Astrocyte (in vitro differentiated cells and primary cell): ENCODE results near the gene PUSL1. TPM values are rescaled to one million over a fixed set of nuclear protein-coding genes. Genes with fewer than 3 reads are reported as not detected.

Experiments used
- DNase-seq: peaks from one replicate; pipeline ENCODE4 v3.0.0-alpha.2; 2010; ENCODE audit warnings: low read depth
- FAIRE-seq: peaks from 2 replicates; lab custom pipeline; 2011; peaks lifted over from hg19 to GRCh38; lab: Jason Lieb, UNC
- H2AFZ ChIP-seq: 2 replicates; pipeline ENCODE4 v1.6.0; 2012; ENCODE audit warnings: low read depth, low read length, inconsistent platforms
- H3K27ac ChIP-seq: 2 replicates; pipeline ENCODE4 v1.5.1; 2011; ENCODE audit warnings: low read depth, low read length, inconsistent platforms
- H3K27me3 ChIP-seq: 2 replicates; pipeline ENCODE4 v1.6.0; 2011; ENCODE audit warnings: low read length, inconsistent platforms; ENCODE audit not compliant: insufficient read depth
- H3K36me3 ChIP-seq: 2 replicates; pipeline ENCODE4 v1.5.1; 2011; ENCODE audit warnings: low read length, inconsistent platforms; ENCODE audit not compliant: insufficient read depth
- H3K4me1 ChIP-seq: 2 replicates; pipeline ENCODE4 v1.5.1; 2011; ENCODE audit warnings: low read length, inconsistent platforms; ENCODE audit not compliant: insufficient read depth
- H3K4me2 ChIP-seq: 2 replicates; pipeline ENCODE4 v1.6.0; 2012; ENCODE audit warnings: low read length, inconsistent platforms
- H3K4me3 ChIP-seq: 2 replicates; pipeline ENCODE4 v1.5.1; 2011; ENCODE audit warnings: low read depth, mild to moderate bottlenecking, low read length, inconsistent platforms; ENCODE audit not compliant: insufficient read depth
- H3K79me2 ChIP-seq: 2 replicates; pipeline ENCODE4 v1.6.0; 2012; ENCODE audit warnings: mild to moderate bottlenecking, low read length, inconsistent platforms; ENCODE audit not compliant: insufficient read depth
- H3K9ac ChIP-seq: 2 replicates; pipeline ENCODE4 v1.6.0; 2012; ENCODE audit warnings: mild to moderate bottlenecking, low read length, inconsistent platforms
- H3K9me3 ChIP-seq: 2 replicates; pipeline ENCODE4 v1.5.1; 2012; ENCODE audit warnings: low read depth, mild to moderate bottlenecking, low read length, inconsistent platforms; ENCODE audit not compliant: insufficient read depth
- H4K20me1 ChIP-seq: 2 replicates; pipeline ENCODE4 v1.6.0; 2012; ENCODE audit warnings: low read length, inconsistent platforms; ENCODE audit not compliant: insufficient read depth
- H3K27ac Mint-ChIP-seq: one replicate; pipeline ENCODE4 v1.8.0; 2021; ENCODE audit warnings: mild to moderate bottlenecking, mixed read lengths; ENCODE audit not compliant: unreplicated experiment
- H3K27me3 Mint-ChIP-seq: one replicate; pipeline ENCODE4 v1.8.0; 2021; ENCODE audit warnings: low read depth, mixed read lengths; ENCODE audit not compliant: unreplicated experiment
- H3K36me3 Mint-ChIP-seq: one replicate; pipeline ENCODE4 v1.8.0; 2021; ENCODE audit warnings: low read depth, mixed read lengths; ENCODE audit not compliant: unreplicated experiment
- H3K4me1 Mint-ChIP-seq: one replicate; pipeline ENCODE4 v1.8.0; 2021; ENCODE audit warnings: low read depth, mixed read lengths; ENCODE audit not compliant: unreplicated experiment
- H3K4me3 Mint-ChIP-seq: one replicate; pipeline ENCODE4 v1.8.0; 2021; ENCODE audit warnings: mild to moderate bottlenecking, moderate library complexity, mixed read lengths; ENCODE audit not compliant: unreplicated experiment
- H3K9me3 Mint-ChIP-seq: one replicate; pipeline ENCODE4 v1.8.0; 2021; ENCODE audit warnings: mild to moderate bottlenecking, mixed read lengths; ENCODE audit not compliant: unreplicated experiment
- EZH2 ChIP-seq: IDR thresholded peaks from 2 replicates; pipeline ENCODE4 v1.6.1; 2012; ENCODE audit warnings: mild to moderate bottlenecking, low read length, inconsistent platforms; ENCODE audit not compliant: insufficient read depth
- total RNA-seq: library from RNA; stranded (reverse); gene quantifications from 2 replicates; pipeline ENCODE4 v1.2.1, GENCODE V29; 2021
- TF ChIP-seq, protein P1 (sequence below): IDR thresholded peaks from 2 replicates; pipeline ENCODE4 v1.5.1; 2011; ENCODE audit warnings: low read depth, mild to moderate bottlenecking, inconsistent platforms, low read length, moderate library complexity; ENCODE audit not compliant: insufficient read depth

PUSL1 gene
- total RNA-seq, 1 donor from 2014 or later = 29.4 TPM

DNA sequence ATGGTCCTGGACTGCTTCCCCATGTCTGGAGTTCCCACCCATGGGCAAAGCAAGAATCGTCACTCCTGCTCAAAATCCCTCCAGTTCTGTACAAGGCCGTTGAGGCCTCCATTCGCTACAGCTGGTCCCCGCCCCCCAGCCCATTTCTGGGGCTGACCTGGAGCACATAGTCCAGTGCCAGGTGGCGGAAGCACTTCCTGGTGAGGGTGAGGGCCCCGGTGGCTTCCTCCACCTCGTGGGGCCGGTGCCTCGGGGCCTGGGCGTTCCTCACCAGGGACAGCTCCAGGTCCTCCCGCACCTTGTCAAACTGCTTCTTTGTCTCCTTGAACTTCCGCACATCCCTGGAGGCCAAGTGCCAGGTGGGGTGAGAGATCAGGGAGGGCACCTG is 8.1 kb upstream of the PUSL1 start:
- H3K27ac Mint-ChIP-seq = peak overlapping the region; percentile 18
- H3K9me3 Mint-ChIP-seq = no peaks in the 10 kb centered on the region
- H4K20me1 ChIP-seq = peaks cover 54% of the 10 kb centered on the region
- no peaks in the 10 kb centered on the region for H3K27me3 Mint-ChIP-seq
- DNase-seq (no peak), FAIRE-seq (no peak)
- no peaks in the 10 kb centered on the region for H3K27me3 ChIP-seq
- TF ChIP-seq, protein P1, sequence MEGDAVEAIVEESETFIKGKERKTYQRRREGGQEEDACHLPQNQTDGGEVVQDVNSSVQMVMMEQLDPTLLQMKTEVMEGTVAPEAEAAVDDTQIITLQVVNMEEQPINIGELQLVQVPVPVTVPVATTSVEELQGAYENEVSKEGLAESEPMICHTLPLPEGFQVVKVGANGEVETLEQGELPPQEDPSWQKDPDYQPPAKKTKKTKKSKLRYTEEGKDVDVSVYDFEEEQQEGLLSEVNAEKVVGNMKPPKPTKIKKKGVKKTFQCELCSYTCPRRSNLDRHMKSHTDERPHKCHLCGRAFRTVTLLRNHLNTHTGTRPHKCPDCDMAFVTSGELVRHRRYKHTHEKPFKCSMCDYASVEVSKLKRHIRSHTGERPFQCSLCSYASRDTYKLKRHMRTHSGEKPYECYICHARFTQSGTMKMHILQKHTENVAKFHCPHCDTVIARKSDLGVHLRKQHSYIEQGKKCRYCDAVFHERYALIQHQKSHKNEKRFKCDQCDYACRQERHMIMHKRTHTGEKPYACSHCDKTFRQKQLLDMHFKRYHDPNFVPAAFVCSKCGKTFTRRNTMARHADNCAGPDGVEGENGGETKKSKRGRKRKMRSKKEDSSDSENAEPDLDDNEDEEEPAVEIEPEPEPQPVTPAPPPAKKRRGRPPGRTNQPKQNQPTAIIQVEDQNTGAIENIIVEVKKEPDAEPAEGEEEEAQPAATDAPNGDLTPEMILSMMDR = no peak
- no peak for TF ChIP-seq EZH2
- H3K9ac ChIP-seq = no peak overlapping the region
- no peak overlapping the region for H3K27ac ChIP-seq
- peaks cover 12% of the 10 kb centered on the region for H3K4me1 ChIP-seq
- H2AFZ ChIP-seq = no peak overlapping the region
- no peak overlapping the region for H3K4me3 Mint-ChIP-seq
- no peaks in the 10 kb centered on the region for H3K9me3 ChIP-seq
- no peak overlapping the region for H3K4me3 ChIP-seq
- no peaks in the 10 kb centered on the region for H3K36me3 ChIP-seq
- no peaks in the 10 kb centered on the region for H3K36me3 Mint-ChIP-seq
- H3K79me2 ChIP-seq = peaks cover 21% of the 10 kb centered on the region
- no peak overlapping the region for H3K4me2 ChIP-seq
- peaks cover 2% of the 10 kb centered on the region for H3K4me1 Mint-ChIP-seq

GRCh38 chr1:1302006-1302430 is 6.4 kb upstream of the PUSL1 start:
- H3K9me3 Mint-ChIP-seq = no peaks in the 10 kb centered on the region
- peaks cover 71% of the 10 kb centered on the region for H4K20me1 ChIP-seq
- peaks cover 37% of the 10 kb centered on the region for H3K79me2 ChIP-seq
- no peak overlapping the region for H2AFZ ChIP-seq
- no peak overlapping the region for H3K9ac ChIP-seq
- H3K4me1 ChIP-seq = peaks cover 29% of the 10 kb centered on the region
- no peaks in the 10 kb centered on the region for H3K27me3 ChIP-seq
- H3K4me2 ChIP-seq = no peak overlapping the region
- no peak overlapping the region for H3K4me3 ChIP-seq
- no peak overlapping the region for H3K27ac Mint-ChIP-seq
- no peak overlapping the region for H3K27ac ChIP-seq
- H3K4me3 Mint-ChIP-seq = no peak overlapping the region
- no peaks in the 10 kb centered on the region for H3K9me3 ChIP-seq
- peaks cover 8% of the 10 kb centered on the region for H3K4me1 Mint-ChIP-seq
- H3K36me3 ChIP-seq = no peaks in the 10 kb centered on the region
- TF ChIP-seq, protein P1 = no peak
- no peak for TF ChIP-seq EZH2
- FAIRE-seq = no peak
- no peaks in the 10 kb centered on the region for H3K27me3 Mint-ChIP-seq
- peaks cover 4% of the 10 kb centered on the region for H3K36me3 Mint-ChIP-seq
- DNase-seq = no peak

DNA sequence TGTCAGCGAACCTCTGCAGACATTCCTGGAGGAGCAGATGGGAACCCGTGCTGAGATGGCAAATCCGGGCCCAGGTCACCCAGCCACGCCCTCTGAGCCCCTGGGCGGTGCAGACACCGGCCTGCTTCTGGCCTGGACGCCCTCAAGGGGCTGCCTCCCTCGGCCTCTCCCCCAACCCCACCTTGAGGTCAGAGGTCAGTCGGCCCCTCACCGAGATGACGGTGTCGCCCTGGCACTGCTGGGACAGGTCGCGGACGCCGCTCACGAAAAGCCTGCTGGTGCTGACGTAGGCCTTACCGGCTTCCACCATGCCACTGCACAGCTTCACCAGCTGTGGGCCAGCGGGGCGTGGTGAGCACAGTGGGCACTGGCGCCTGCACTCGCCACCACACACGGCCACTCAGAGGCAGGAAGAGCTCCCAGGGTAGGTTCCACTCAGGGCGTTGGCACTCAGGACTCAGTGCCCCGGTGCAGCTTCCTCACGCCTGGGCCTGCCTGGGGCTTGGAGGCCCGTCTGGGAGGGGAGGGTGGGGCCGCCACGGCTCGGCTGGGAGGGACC is 5.4 kb upstream of the PUSL1 start:
- H3K9me3 ChIP-seq = no peaks in the 10 kb centered on the region
- FAIRE-seq (no peak), DNase-seq (no peak)
- H3K27me3 ChIP-seq = no peaks in the 10 kb centered on the region
- TF ChIP-seq, protein P1 = no peak
- H2AFZ ChIP-seq = no peak overlapping the region
- no peak overlapping the region for H3K27ac ChIP-seq
- Mint-ChIP-seq H3K4me1 (peaks cover 8% of the 10 kb centered on the region), H3K27me3 (no peaks in the 10 kb centered on the region), H3K27ac (no peak overlapping the region), H3K9me3 (no peaks in the 10 kb centered on the region), H3K36me3 (peaks cover 4% of the 10 kb centered on the region), H3K4me3 (no peak overlapping the region)
- H3K79me2 ChIP-seq = peaks cover 44% of the 10 kb centered on the region
- no peak overlapping the region for H3K4me3 ChIP-seq
- H4K20me1 ChIP-seq = peaks cover 73% of the 10 kb centered on the region
- no peak overlapping the region for H3K4me2 ChIP-seq
- peaks cover 31% of the 10 kb centered on the region for H3K4me1 ChIP-seq
- H3K36me3 ChIP-seq = no peaks in the 10 kb centered on the region
- no peak overlapping the region for H3K9ac ChIP-seq
